ENCODE results near the gene CCDC116.
"Not testable (repeated sequence)": the region's sequence is repeated elsewhere in the genome, so short reads cannot be mapped to it uniquely, and the experiment has no call there.

The CCDC116 gene

DNA sequence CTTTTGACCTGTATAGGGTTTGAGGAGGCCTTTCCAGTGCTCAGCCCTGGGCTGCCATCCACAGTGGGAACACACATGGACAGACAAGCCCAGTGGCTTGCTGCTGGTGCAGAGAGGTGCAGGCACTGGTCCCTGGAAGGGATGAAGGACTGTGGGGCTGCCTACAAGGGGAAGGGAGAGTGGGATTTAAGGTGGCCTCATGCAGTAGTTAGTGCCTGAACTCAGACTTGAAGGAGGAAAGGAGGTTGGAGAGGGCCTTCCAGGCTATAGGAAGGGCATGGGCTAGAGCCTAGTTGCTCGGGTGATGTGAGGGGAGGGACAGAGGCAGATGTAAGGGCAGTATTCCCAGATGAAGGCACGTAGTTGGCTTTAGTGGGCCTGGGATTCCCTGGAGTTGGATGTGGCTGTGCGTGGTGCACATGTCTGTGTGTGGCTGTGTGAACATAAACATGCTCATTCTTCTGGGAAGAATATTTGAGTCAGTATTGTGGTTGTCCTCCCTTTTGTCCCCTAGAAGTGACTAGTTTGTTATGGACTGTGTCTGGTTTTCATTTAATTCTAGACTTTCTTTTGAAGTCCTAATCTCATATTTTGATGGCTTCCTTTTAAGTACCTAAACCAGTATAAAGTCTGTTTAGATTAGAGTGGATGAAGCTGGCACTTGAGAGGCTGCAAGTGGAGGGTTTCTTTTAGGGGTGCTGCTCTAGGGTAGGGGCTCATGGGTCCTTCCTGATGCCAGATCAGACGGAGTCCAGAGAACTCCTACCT is 21.2 kb upstream of the CCDC116 start:
- DNase-seq: no peak

DNA sequence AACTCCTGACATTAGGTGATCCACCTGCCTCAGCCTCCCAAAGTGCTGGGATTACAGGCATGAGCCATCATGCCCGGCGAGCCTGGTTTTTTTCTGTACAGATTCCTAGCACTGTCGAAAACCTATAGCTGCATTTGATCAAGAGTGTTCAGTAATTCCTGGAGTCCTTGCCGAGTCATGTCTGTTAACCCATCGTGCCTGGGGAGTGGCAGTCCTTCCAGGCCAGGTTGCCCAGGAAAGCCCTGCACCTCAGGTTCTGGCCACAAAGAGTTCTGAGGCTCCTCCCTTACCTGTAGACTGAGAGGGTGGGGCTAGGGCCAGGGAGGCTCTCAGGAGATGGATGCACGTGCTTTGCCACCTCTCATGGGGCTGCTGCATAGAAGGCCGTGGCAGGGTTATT is 19.7 kb upstream of the CCDC116 start:
- no peak for DNase-seq

DNA sequence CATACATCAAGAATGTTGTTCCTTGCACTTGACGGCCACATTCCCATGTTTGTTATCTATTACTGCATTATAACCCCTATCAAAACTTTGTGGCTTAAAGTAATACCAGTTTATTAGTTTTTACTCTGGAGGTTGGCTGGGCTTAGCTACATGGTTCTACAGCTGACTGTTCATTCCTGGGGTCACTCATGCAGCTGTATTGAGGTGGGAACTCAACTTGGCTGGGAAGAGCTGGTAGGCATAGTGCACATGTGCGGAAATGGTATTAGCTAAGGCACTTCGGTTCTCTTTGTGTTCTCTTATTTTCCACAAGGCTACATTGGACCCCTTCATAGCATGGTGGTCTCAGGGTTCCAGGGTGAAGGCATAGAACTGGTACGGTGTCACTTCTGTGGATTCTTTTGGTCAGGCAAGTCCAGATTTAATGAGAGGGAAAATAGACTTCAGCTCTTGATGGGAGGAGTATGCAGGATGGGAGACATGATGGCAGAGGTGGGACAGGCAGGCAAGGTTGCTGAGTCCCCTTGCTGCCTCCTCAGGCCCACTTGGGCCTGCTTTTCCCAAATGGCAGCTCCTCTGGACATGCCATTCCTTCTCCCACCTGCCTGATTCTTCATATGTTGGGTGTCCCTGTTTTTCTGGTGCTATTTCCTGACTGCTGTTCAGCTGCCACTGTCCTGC is 18.9 kb upstream of the CCDC116 start:
- DNase-seq: no peak

DNA sequence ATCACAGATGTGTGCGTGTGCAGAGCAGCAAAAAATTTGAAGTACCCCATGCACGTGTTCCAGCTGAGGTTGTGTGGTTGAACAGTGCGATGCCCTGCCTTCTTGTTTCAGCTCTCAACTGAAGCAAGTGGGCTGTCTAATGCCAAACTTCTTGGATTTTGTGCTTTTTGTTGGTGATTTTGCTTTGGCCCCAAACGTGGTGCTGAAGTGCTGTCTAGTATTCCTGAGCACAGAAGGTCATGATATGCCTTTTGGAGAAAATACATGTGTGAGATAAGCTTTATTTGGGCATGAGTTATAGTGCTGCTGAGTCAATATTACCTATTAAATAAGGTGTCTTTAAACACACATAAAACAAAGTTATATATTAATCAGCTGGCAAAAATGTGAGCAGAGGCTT is 16.8 kb upstream of the CCDC116 start:
- no peak for DNase-seq

DNA sequence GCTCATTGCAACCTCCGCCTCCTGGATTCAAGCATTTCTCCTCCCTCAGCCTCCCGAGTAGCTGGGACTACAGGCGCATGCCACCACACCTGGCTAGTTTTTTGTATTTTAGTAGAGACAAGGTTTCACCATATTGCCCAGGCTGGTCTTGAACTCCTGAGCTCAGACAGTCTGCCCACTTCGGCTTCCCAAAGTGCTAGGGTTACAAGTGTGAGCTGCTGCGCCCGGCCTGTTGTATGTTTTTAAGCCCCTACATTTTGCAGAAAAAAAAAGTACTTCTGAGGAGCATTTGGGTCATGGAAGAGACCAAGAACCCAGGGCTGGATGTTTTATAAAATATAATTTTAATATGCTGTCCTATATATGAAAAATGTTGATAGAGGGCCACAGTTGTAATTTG is 15.2 kb upstream of the CCDC116 start:
- DNase-seq: not testable (repeated sequence)

DNA sequence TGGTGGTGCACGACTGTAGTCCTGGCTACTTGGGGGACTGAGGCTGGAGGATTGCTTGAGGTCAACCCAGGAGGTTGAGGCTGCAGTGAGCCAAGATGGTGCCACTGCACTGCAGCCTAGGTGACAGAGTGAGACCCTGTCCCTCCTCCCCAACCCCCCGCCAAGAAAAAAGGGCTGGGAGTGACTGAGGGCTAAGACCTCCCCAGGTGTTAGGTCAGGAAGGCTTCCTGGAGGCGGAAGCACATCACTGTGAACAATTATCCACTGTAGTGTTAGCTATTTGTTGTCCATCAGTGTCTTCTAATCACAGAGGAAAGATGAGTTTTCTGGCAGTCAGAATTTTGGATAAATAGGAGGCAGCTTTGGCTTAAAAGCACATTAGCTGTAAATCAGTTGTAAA is 11.5 kb upstream of the CCDC116 start:
- no peak for DNase-seq

DNA sequence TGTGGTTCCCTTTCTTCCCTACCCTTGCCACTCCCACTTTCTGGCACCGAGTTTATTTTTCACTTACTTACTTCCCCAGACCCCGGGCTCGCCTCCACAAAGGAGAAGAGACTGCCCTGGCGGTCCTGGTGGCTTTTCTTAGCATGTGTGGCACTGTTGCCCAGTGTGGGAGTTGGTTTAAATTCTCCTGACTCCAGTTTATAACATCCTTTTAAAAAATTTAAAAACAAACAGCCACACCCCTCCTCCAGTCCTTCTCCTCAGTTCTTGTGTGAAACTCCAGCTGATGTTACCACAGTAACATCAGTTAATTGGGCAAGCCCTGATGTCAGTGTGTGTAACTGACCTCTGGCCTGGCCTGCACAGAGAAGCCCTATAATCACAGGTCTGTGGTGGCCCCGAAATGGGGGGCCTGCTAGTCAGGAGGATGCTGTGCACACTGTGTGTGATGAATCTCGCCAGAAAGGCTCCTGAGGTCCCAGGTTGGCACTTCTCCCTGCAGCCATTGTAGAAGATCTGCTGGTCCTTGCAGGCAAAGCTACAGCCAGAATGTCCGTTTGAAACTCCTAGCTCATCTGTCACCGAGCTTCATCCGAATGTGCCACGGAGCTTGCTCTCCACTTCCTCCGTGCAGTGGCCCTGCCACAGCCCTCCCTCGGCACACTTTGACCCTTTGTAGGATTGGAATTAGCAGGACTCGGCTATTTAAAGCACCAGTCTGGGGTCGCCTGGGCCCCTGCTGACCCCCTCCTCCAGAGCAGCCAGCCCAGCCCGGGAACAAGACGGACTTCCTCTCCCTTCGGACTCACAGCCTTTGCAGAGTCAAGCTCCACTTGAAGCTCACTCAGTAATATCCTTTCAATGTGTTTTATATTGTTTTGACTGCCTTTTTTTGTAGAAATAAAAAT is 10.3 kb upstream of the CCDC116 start:
- DNase-seq: no peak

DNA sequence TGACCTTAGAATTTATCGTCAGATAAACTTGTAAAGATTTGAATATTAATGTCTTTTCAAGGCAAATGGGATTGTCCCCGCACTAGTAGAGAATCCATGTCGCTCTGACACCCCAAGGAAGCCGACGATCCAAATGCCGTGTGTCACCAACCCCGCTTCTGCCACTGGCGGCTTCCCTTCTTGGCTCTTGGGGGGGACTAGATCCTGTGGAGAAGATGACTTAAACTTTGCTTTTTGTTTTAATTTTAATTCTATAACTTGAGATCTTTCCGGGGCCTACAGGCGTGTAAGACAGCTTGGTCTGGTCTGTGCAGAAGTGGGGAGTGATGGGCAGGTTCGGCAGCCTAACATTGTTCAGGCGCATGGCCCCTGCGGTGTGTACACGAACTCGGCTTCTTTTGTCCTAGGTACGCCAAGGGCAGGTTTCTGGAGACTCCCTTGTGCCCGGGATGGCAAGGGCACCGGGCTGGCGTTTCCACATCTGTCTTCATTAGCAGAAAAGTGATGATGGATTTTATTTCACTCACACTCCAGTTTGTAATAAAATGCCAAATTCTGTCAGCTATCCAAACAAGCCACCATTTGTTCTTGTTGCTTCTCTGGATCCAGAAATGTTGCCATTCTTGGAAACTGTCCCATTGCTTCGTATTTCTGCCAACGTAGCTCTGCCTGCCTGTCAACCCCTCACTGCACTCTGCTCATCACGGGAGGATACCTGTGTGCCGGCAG is 9.5 kb upstream of the CCDC116 start:
- DNase-seq: peak; percentile 37

DNA sequence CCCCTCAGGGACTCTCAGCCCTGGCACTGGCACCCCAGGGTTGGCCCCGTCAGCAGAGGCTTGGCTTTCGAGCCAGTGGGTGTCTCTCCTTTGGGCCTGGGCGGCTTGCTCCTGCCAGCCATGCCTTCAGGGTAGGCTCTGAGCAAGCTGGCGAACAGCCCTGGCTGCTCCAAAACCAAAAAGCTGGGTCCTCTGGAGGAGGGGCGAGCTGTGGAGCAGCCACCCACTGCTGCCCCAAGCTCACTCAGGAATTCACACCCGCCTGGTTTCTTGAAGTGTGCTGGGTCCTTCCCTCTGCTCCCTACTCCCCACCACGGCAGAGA is 9.0 kb upstream of the CCDC116 start:
- DNase-seq: no peak

DNA sequence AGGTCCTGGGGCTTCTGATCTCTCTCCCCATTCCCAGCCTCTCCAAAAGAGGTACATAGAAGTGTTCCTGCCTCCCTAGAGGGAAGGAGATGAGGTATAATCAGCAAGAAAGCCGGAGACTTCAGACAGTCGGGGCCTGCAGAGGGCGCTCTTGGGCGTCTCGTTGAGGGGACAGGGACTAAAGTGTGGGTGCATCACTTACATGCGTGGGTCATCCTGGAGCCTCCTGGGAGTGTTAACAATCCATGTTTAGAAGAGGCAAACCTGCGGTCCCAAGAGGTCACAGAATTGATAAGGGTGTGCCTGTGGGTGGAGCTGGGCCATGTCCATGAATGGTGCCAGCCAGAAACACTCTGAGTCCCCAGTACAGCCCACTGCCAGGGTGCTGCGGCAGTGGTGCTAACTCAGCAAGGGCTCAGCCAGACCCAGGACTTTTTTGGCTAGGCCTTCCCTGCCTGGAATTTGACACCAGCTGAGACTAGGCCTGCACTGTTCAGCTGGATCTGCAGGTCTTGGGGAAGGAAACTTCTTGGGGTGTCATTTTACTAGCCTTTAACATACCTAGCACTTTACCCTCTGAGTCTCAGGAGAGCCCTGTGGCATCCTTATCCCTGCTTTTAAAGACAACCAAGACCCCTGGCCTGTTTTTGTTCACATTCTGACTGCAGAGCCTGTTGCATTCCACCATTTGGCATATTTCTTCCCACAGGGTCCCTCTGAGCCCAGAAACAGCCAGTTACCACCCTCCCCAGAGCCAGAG is 8.3 kb upstream of the CCDC116 start:
- no peak for DNase-seq

DNA sequence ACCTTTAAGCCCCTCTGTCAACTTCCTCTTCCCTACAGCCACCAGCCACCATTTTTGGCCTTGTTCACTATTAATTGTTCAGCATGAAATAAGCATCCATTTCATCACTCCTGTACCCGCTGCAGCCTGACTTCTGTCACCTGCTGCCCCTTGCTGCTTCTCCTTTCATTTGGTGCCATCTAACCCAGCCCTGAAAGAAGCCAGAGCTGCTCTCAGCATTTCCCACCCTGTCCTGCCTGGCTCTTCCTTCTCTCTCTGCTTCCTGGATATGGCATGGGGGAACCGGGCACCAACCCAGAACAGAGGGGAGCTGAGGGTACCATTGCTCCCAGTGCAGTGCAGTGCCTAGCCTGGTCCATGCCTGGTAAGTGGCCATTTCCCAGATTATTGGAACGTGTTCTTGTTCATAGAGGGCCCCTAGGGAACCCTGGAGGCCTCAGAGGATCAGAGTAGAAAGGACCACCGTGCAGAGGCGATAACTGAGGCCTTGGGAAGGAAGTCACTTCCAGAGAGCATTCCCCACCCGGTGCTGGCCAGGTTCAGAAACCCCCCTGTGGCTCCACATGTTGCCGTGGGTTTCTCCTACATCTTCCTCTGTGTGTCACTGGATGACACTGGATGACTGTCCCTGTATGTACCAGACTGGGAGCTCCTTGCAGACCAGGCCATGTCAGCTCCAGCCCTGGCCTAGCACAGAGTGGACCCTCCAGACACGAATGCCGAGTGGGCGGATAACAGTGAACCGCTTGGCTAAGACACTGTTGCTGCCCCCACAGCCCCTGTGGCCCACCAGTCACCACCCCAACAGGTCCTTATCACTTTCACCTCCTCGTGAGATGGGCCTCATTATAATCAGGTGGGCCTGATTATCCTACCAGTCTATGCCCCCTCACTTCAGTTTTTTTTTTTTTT is 7.4 kb upstream of the CCDC116 start:
- no peak for DNase-seq

DNA sequence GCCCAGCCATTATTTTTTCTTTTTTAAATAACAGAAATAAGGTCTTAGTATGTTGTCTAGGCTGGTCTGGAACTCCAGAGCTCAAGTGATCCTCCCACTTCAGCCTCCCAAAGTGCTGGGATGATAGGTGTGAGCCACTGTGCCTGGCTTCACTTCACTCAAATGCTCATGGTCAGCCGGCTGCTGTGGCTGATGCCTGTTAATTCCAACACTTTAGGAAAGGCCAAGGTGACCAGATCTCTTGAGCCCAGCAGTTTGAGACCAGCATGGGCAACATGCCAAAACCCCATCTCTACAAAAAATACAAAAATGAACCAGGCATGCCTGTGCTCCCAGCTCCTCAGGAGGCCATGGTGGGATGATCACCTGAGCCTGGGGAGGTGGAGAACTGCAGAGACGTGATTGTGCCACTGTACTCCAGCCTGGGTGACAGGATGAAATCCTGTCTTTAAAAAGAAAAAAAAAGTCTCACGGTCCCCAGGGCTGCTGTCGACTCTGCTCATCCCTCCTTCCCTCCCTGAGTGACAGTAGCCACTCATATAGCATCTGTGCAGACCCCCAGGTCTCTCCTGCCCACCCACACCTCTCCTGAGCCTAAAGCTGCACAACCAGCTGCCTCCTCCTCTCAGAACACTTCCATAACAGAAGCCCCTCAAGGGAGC is 6.4 kb upstream of the CCDC116 start:
- no peak for DNase-seq

DNA sequence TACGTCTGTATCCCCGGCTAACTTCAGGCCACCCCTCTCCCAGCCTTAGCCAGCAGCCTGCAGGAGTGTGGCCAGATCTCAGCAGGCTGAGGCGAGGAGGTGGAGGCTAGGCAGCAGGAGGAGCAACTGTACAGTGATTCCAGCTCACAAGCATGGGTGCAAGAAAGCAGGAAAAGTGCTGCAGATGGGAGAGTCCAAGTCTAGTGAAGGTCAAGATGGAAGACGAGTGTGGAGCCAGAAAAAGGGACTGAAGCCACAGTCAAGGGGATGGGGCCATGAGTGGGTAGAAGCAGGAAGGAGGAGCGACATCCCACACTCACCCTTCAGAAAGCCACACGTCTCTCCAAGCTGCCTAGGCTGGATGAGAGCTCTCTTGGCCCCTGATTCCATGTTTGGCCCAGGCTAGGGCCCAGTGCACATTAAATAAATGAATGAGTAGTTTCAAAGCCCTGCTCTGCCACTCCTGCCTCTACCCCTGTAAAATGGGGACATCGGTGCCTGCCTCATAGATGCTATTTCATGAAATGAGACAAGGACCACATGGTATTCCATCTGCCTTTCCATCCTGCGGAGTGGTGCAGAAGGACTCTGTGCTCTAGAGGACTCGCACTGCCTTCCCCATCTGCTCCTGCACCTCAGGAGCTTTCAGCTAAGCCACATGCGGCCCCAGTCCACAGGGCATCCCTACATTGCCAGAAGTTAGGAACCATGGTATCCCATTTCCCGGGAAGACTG is 5.7 kb upstream of the CCDC116 start:
- no peak for DNase-seq

DNA sequence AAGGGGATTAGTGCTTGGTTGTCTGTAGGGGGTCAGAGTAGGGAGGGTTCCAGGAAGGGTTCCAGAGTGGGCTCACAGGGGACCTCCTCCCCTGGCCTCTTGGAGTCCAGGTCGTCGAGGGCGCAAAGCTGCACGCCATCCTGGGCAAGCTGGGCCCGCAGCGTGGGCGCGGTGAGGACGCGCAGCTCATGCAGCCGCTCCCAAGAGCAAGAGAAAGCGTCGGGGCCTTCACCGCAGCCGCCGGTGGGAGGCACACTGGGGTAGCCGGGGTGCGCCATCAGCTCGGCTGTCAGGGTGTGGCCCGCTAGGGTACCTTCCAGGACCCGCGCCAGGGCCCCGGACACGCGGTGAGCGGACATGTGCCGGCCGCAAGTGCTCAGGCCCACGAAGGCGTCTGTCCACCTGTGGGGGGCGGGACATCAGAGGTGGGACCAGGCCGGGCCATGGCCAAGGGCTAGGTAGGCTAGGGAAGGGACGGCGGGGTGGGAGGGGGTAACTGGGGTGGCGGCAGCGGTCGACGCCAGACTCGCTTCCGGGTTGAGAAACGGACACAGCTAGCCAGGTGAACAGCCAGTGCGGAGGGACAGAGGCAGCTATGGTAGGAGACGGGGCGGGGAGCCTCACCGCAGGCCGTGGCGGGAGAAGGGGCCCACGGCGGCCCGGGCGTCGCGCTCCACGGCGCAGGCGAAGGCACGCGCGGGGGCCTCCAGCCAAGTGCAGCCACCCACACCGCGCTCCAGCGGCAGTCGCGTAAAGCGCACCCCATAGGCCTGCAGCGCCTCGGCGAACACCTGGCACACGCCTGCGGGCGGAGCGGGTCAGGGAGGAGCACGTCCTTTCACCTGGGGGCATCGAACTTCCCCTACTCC is 3.9 kb upstream of the CCDC116 start:
- no peak for DNase-seq

DNA sequence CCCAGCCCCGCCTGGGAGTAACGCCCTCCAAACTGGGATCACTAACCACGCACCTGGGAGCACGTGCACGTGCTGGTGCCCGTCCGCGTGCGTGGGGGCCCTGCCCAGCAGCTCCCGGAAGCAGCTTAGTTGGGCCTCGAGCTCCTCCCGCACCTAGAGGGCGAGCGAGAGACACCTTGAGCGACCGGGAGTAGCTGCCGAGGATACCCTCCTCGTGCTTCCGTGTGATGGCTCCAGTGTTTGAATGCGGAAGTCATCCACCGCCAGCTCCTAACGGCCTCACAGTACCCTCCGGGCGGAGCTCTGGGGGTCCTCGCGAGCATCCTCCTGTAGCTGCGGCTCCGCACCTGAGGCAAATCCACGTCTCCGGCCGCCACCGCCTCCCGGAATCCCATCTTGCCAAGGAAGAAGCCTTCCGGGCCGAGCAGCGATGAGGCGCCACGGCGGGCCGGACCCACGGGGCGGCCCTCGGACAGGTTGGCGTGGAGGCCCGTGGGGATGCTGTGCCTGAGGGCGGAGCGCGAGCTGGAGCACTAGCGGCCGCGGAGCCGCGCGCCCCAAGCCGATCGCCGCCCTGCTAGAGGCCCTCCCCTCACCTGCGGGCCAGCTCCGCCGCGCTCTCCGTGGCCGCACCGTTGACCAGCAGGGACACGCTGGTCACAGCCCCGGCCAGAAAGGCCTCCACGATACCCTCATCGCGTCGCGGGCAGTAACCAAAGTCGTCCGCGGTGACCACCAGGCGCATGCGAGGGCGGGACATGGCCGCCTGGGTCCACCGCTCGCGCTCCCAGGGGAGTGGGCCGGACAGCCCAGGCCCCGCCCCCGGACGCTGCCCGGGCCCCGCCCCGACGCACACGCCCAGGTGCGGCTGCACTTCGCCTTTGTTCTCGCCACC is 3.1 kb upstream of the CCDC116 start, which contains the start of gene YDJC:
YDJC (minus strand) TSS at position 768 of the 895 bp plus-strand sequence; CDS start at position 760, 8 bp downstream.
- DNase-seq: peak; percentile 92

DNA sequence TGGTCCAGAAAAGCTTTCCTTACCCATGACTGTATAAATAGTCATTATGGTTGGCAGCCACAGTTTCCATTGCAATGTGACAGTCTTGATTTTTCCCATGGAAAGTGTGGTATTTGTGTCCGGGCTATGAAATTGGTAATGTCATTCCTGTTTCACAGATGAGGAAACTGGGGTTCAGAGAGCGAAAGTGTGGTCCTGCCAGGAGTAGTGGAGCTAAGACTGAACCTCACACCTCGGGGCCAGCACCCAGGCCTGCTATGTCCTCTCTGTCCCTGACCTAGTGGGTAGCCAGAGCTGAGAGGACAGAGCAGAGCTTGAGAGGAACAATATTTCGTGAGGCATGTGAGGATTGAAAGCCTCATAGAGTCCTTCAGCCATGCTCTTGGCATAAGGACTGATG is 1.5 kb upstream of the CCDC116 start:
- no peak for DNase-seq

DNA sequence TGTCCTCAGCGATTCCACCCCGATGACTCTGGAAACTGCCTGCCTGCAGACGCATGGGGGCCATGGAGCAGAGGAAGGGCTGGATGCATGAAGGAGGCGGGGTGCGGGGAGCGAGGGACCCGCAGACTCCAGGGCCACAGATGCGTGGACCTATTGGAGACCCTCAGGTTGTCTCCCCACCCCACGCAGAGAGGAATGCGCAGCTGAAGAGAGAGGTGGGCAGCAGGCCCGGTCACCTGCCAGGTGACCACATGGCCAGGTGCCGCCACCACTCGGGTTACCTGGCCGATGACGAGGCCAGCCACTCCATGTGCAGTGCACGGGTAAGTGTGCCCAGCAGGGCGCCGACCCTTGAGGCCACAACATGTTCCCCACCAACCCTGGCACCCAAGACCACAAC is 371 bp downstream of the CCDC116 start:
- no peak for DNase-seq

DNA sequence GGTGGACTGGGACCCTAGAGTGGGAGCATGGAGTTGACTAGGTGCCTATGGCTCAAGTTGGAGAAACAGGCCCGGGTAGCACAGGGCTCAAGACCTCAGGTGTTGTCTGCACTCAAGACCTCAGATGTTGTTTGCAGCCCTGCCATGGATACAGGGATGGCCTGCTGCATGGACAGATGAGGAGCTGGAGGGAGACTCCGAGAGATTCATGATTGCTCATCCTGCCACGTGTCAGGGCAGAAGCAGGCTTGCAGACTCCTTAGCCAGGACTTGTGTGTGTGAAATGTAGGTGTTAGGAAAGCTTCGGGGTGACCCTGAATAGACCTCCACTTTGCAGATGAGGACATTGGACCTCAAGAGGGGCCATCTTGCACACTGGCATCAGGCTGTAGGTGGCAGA is 921 bp downstream of the CCDC116 start:
- DNase-seq: no peak
